CD4-positive, alpha-beta T cell treated with Interleukin-2 at 100 ng/mL for 4 hours (primary cell): Measurements from ENCODE around the gene SND1.

Experiments used
- DNase-seq: peaks from one replicate; pipeline ENCODE4 v3.0.0-alpha.2; 2020; ENCODE audit warnings: low spot score

Gene SND1

DNA sequence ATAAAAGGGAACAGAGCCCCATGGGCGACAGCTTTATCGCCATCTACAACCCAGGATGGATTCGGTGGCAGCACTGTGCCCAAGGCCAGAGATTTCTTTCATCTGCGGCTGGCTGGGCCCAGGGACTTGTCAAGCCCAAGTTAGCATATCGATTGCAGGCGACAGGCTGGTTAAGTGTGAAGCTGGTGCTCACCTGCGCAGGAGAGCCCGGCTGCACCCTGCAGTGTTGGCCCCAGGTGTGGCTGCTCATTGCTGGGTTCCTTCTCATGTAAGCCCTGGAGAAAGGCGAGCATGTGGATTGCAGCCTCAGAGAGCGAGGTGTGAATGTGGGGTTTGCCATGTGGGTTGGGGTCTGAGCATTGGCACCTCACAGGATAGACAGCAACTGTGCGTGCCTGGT lies 419.8 kb downstream of the SND1 start:
- DNase-seq: no peak

DNA sequence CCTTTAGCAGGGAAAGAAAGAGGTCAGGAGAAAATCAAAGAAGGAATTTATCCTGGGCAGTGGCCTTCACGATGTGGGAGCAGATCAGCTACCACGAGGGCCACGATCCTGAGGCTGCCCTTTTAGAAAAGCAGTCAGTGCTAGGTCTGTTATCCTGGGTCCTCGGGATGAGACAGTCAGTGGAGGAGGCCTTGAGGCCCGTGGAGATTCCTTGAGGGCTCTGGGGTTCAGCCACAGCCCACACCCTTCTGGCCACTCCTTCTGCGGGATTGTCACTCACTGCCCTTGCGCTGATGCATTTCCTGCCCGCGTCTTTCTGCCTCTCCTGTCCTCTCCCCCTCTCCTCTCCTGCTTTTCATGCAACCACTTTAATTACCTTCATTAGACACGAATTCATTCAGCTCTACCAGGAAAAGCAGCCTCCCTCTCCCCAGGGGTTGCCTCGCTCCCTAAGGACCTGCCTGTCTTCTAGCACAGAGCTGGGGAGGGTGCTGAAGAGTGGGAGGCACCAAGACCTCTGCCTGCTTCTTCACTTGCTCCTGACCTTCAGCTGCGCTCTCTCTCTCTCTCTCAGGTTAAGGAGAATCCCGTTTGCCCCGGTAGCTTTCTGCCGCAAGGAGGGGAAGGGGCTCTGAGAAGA lies 421.8 kb downstream of the SND1 start:
- DNase-seq: no peak

DNA sequence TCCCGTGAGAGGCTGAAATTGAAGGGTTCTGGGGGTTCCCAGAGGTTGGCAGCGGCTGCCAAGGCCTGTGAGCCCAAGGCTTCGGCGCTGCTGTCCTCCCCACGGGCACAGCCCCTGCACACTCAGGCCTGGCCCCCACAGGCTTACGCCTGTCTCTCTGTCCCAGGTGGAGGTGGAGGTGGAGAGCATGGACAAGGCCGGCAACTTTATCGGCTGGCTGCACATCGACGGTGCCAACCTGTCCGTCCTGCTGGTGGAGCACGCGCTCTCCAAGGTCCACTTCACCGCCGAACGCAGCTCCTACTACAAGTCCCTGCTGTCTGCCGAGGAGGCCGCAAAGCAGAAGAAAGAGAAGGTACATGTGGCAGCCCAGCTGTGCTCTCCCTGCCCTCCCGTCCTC lies 422.3 kb downstream of the SND1 start:
- DNase-seq: no peak

DNA sequence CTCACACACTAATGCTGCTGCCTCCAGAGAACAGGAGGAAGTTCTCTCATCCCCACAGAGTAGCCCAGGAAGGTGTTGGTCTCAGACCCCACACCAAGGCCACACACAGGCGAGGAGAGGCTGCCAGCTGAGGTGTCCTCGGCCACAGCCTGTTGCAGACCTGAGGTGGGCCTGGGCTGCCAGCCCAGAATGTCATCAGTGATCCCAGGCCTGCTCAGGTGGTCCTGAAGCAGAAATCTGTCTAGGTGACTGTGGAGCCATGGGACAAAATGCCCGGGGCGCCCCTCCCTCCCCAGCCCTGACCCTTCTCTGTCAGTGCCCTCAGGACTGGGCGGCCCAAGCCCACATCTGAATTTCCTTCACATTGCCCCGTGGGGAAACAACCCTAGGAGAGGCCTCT lies 422.7 kb downstream of the SND1 start:
- DNase-seq: no peak

DNA sequence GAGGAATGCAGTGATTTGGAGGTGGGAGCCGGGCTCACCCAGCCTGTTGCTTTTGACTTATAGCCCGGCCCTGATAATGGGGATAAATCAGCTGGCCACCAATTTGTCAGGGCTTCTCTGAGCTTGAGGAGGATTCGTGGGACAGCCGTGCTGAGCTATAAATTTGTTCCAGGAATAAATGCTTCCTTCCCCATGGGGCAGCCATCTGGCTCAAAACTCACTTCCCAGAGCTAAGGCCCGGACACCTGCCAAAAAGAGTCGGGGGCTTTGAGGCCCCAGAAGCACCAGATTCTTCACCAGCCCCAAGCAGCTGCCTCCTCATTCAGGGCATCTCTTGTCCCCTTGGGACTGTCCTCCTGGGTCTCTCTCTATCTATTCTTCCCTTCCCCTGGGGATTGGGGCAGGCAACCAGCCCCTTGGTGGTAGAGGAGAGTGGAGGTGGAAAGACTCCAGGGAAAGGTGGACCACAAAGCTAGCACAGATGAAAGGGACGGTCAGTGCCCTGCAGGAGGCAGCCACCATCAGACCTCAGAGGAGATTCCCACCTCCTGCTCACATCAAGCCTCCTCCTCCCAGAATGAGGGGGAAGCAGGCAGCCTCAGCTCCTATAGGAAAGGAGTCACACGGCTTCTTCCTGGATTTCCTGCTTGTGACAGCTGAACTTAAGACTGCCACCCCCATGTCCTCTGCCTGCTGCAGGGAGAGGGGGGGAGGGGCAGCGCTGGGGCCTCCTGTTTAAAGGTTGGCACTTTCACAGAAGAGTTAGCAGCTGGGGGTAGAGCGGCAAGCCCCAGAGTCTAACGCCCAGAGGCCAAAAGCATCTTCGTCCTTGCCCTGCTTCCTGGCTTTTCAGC lies 423.5 kb downstream of the SND1 start:
- no peak for DNase-seq

DNA sequence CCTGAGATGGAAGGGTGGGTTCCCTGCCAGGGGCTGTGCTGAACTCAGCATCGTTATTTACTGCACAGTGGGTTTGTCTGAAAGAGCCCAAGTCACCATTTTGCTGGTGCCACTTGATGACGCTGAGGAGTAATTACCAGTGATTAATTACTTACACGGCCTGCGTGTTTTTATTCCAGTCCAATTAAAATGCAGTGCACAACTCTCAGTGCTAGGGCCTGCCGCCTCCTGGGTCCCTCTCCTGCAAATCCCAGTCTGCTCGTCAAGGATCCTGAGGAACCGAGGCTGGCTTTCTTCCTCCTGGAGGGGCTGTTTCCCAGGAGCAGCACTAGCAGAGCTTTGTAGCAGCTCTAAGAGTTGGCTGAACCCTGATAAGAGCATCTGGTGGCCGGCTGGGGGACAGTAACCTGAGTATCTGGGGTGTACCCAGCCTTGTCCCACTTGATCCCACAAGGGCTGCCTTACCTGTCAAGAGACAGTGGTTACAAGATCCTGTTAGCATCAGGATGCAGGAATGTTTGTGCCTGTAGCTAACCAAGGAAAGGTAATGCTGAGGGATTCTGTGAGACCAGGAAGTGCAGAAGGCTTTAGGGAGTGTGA lies 424.3 kb downstream of the SND1 start:
- no peak for DNase-seq

DNA sequence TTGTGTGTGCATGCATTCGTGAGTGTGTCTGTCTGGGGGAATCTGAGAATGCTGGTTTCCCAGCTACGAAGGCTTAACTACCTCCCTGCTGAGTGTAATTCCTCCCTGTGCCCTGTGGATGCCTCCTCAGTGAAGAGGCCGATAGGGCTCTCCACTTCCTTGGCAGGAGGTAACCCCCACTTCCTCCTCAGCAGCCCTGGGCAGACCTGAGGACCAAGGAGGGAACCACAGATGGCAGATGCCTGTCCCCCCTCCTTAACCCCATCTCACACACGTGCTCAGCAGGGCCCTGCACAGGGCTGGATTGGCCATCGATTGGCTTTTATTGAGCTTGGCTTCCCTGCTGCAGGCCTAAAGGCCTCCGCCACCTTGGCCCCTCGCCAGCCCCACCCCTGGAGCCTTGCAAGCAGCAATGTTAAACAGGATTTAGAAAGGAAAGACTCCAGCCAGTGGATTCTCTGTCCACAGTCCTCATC lies 424.8 kb downstream of the SND1 start:
- DNase-seq: no peak

DNA sequence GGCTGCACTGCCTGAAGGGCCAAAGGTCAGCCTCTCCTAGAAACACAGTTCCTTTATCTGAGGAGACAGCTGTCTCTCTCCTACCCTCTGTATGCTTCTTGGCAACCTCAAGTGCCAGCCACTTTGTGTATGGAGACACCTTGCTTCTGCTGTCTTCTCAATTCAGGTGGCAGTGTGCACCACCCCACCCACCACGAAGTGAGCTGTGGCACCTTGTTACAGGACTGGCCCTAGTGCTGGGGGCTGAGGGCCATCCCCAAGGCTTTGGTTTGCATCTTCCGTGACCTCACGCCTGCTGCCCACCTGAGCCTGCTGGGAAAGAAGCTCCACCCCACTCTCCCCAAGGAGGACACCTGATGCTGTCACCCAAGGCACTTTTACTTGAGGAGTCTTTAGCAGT lies 426.3 kb downstream of the SND1 start:
- DNase-seq: no peak

DNA sequence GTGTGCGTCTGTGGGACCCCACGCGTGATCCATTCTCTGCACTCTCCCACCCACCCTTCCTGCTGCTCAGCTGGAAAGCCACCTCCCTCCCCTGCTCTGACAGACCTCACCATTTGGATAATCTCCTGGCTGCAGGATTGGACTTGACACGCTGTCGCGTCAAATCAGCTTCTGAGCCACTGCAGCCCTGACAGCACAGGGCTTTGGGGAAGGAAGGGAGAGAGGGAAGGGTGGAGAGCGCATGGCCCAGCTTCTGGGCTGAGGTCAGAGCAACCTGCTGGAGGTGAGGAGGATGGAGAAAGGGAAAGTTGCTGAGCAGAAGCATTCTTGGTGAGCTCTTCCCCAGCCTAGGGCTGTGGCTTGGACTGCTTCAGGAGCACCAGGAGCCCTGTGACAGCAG lies 428.2 kb downstream of the SND1 start:
- no peak for DNase-seq

DNA sequence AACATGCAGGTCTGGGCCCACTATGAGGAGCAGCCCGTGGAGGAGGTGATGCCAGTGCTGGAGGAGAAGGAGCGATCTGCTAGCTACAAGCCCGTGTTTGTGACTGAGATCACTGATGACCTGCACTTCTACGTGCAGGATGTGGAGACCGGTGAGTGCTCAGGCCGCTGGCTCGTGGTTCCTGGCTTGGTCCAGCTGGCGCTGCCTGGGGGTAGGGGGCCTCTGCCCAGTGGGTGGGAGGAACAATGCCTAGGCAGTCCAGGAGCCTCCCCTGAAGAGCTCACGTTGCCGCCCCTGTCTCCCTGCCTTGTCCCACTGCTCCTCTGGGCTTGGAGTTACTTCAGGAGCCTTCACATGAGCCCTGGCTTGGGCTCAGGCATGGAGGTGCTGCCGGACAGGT lies 429.4 kb downstream of the SND1 start:
- DNase-seq: no peak

DNA sequence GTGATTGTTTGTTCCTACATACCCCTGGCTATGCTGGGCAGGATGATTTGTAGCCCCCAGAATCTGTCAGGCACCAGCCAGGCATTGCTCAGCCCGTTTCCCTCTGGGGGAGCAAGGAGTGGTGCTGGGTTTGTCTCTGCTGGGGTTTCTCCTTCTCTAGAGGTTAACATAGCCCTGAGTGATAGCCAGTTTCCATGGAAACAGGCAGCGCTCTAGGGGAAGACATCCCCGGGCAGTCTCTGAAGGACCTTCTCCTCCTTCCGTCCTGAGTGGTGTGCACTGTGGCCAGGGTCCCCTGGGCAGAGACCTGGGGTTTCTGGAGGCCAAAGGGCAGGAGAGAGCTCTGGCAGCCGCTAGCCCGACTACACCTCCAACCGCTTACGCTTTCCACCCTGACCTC lies 429.8 kb downstream of the SND1 start:
- no peak for DNase-seq

DNA sequence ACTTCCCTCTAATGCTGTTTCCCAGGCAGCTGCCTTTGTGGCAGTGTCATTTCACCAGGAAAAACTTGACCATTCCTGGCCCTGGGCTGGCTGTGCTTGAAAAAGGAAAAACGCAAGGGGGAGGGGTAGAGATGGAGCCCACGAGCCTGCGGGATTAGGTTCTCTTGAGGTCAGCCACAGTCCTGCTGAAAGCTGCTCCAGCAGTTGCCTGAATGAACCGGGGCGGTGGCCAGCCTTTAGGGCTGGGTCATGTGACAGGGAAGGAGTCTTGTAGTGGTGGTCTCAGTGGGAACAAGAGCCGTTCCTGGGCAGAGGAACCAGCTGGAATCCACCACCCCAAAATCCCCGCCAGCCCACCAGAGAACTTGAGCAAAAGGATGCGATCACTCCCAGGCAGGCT lies 430.4 kb downstream of the SND1 start:
- no peak for DNase-seq

DNA sequence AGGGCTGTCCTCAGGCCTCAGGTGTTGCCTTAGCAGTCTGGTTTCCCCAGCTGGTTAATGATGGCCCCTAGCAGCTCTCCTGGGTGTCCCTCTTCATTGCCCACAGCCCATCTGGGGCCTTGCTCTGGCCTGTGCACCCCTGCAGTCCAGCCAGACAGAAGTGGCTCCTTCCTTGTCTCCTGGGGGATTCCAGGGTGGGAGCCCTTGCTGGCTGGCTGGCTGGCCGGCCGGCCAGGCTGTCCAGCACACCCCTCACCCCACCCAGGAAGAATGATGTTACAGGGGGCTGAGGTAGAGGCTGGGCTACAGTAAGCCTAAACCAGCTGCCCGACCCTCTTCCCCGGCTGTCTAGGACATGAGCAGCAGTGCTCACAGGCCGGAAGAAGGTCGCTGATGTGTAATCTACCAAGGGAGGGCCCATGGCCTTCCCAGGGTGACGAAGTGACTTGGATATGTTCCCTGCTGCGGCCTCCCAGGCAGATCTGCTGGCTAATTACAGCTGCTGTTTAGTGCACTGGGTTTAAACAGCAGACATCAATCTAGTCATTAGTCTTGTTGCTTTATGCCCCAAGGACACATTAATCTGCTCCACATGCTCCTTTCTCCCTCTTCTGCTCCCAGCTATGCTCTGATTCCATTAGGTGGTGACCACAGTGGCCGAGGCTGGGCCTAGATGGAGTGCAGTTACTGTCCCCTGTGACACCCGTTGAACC lies 433.1 kb downstream of the SND1 start:
- DNase-seq: no peak

DNA sequence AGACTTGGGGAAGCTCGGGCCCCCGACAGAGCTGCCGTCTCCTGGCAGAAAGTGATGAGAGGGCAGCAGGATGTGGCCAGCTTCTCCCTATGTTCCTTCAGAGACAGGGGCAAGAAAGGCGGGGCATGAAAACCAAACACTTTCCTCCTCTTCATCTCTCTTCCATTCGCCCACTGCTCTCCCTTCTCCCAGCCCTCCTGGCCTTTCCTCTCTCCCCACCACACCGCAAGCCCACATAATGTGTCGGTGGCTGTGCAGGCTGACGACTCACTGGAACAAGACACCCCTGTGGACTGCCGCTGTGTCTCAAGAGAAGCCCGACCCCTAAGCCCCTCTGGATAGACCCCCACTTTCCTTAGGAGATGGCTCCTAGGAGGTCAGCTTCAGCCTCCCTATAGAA lies 438.5 kb downstream of the SND1 start:
- DNase-seq: no peak

DNA sequence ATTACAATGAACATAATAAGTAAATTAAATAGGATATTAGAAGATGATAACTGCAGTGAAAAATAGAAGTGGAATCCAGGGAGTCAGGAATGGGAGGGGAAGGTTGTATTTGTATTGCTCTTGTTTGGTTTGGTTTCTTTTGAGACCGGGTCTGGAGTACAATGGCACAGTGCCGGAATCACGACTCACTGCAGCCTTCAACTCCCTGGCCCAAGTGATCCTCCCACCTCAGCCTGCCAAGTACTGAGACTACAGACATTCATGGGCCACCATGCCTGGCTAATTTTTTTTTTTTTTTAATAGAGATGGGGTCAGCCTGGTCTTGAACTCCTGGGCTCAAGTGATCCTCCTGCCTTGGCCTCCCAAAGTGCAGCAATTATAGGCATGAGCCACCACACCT lies 439.1 kb downstream of the SND1 start:
- no peak for DNase-seq

DNA sequence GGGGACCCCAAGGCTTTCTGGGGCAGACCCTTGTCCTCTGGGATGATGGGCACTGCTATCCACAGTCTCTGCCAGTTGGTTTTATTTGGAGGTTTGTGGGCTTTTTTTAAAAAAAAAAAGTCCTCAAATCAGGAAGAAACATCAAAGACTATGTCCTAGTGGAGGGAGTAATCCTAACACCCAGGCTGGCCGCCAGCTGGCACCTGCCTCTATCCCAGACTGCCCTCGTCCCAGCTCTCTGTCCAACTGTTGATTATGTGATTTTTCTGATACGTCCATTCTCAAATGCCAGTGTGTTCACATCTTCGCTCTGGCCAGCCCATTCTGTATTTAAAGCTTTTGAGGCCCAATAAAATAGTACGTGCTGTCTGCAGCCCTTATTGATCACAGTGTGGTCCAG lies 440.2 kb downstream of the SND1 start:
- no peak for DNase-seq

DNA sequence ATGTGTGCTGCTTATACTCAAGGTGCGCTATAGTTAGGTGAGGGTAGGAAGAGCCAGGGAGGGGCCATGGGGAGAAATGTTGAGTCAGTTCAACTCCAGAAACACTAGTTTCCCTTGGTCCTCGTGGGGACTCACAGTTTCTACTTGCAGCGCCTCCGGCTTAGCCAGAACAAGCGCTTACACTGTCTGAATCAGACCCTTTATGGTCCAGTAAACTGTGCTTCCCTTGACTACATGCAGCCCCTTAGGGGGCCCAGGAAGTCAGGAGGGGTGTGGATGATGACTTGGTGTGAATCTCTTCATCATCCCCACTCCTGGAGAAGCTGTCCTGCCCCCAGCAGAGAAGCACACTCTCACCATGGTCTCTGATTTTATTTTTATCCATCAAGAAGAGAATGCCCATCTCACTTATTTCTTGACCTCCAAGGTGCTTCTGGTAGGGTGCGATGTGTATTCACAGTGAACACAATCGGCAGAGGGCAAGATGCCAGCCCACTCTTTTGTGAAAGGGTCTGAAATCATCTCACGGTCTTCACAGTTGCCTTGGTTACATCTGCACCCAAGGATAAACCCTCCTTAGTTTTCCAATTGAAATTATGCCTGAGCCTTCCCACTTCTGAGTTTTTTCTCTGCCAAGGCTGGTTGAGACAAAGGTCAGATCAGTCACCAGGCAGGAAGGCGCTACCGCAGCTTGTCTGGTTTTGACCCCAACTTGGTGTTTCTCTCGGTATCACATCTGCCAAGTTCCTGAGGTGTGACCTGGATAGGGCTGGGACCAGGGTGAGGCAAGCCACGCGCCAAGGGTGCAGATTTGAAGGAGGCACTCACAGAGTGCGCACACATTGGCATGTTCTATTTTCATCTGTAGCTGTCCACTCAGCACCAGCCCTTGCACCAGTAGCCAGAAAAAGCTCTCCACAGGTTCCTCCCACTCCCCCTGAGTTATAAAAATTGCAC lies 441.9 kb downstream of the SND1 start:
- DNase-seq: no peak

DNA sequence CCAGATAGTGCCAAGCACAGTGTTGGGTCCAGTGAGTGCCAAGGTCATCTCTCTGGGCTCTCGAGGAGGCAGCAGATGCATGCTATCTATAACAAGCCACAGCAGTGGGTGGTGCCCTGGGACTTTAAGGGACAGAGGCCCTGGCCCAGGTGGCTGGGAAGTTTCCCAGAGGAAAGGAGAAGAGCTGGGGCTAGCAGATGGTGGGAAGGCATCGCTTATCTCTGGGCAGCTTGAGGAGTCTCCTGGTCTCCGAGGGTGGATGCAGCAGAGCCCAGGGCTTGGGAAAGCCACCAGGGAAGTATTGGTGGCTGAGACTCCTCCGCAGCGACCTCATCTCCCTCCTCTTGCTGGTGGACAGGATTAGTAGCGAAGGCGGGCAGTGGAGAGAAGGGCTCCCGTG lies 442.7 kb downstream of the SND1 start:
- no peak for DNase-seq

DNA sequence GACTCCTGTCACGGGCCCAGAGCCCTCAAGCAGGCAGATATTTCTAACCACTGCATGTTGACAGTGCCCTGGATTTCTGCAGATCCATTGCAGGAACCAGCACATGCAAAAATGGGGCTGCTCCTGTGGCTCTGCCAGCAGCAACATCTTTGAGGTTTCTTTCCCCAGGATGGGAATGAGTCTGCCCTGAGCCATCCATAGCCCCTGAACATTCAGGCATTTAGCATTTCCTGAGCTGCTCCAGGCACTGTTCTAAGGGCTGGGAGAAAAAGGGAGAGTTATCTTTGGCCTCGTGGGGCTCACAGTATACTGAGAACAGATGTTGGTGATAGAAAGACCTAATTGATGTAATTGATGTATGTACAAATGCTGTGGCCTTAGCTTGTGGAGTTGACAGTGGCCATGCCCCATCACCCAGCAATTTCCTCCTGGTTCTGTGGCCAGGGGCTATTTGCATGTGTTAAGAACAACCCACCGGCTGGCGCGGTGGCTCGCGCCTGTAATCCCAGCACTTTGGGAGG lies 445.3 kb downstream of the SND1 start:
- no peak for DNase-seq

DNA sequence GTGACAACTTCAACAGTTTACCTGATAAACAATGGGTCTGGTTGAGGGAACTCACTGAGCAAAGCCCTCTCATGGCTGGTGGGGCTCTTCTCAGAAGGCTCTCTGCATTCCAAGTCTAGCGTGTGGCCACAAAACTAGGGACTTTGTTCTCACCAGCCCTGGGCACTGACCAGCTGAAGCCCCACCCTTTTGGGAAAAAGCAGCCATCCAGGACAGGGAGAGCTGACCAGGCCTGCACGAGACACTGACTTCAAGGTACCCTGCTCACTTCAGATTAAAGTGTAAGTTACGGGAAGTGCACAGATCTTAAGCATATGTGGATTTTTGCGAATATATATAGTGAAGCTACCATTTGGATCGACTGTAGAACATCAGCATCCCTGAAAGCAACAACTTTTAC lies 446.6 kb downstream of the SND1 start:
- DNase-seq: no peak

DNA sequence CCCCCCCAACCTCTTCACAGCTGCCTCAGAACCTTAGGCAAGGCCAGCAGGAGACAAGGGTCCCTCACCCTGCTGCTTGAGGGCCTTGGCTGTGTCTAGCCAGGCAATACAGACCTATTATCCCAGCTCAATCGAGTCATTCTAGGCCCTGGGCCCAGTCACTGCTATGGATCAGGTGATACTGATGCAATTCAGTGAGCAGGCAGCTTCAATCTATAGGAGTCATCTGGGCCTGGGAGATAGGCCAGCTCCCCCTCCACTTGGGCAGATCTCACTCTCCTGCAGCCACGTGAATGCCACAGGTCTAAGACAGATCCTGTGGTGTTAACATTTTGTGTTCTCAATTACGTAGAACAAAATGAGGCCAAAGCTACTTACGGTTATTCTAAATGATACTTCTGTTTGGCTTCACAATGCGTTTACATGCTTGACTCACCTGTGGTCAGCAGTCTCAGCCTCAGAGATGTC lies 447.2 kb downstream of the SND1 start:
- DNase-seq: no peak
